Body of pancreas (tissue), 4 donors: ENCODE data around the gene PTH1R. TPM values are rescaled to one million over a fixed set of nuclear protein-coding genes. Genes with fewer than 3 reads are reported as not detected.
A peak's percentile ranks its signal among the peaks of the same experiment; 100 is the strongest.

Experiments used
- ATAC-seq: fragments of 150-250 bp; one replicate; pipeline ENCODE4 v1.9.1; 2016
- DNase-seq, 4 donors: peaks; one replicate each; pipeline ENCODE4 v3.0.0-alpha.2; 2019
- H3K27ac ChIP-seq, 4 donors: fragments of 200-600 bp; sonication (generic); 1 replicate in 3 of 4; 2 replicates in 1 of 4; pipeline versions ENCODE4 v1.5.1 to v1.6.1; 2016 to 2019; ENCODE audit warnings: mild to moderate bottlenecking in 1 of 4, mixed read lengths in 1 of 4, moderate library complexity in 1 of 4
- H3K27me3 ChIP-seq, 2 donors: fragments of 200-600 bp; sonication (generic); one replicate each; pipeline ENCODE4 v1.6.0; 2016; ENCODE audit warnings: mild to moderate bottlenecking in 1 of 2
- H3K36me3 ChIP-seq, 2 donors: fragments of 200-600 bp; sonication (generic); replicated peaks in 1 of 2; 2 replicates each; pipeline ENCODE4 v1.5.1; 2016; ENCODE audit warnings: low read depth in 2 of 2; ENCODE audit not compliant: insufficient read depth in 1 of 2
- H3K4me1 ChIP-seq: fragments of 200-600 bp; sonication (generic); one replicate; pipeline ENCODE4 v1.6.0; 2016
- H3K4me3 ChIP-seq, 2 donors: fragments of 200-600 bp; sonication (generic); 1 replicate in 1 of 2; 2 replicates in 1 of 2; pipeline ENCODE4 v1.5.1; 2016 to 2019
- H3K9me3 ChIP-seq, 3 donors: fragments of 200-600 bp; sonication (generic); 1 replicate in 2 of 3; 2 replicates in 1 of 3; pipeline ENCODE4 v1.5.1; 2016
- POLR2A ChIP-seq, 3 donors: fragments of 450-650 bp; IDR thresholded peaks; one replicate each; pipeline ENCODE4 v1.6.1; 2016; ENCODE audit warnings: antibody characterized with exemption in 3 of 3, mild to moderate bottlenecking in 2 of 3
- WGBS, 2 donors: methylation state at CpG; one replicate each; pipeline ENCODE4 v1.1.5; 2017; 5-methylcytosine and 5-hydroxymethylcytosine counted together
- intact Hi-C: fragments of 100-400 bp; cut with DNase I; formaldehyde crosslinking; loops from one replicate; pipeline ENCODE4 v1.15.1; 2023
- total RNA-seq, 2 donors: library from RNA; depleted of rRNA; stranded (reverse); fragments of >200 nt; gene quantifications; one replicate each; pipeline ENCODE4 v1.1.0, GENCODE V29; 2016
- TF ChIP-seq, protein P1 (sequence below), 7 experiments: fragments of 450-650 bp in 4 of 7; fragments of 200-600 bp in 3 of 7; sonication (generic) in 3 of 7; IDR thresholded peaks; one replicate each; pipeline ENCODE4 v1.5.1; 2016 to 2019; ENCODE audit warnings: antibody characterized with exemption in 7 of 7

Gene PTH1R
- total RNA-seq, 2 donors from 2014 or later, result 1.8 to 8.2 TPM

DNA sequence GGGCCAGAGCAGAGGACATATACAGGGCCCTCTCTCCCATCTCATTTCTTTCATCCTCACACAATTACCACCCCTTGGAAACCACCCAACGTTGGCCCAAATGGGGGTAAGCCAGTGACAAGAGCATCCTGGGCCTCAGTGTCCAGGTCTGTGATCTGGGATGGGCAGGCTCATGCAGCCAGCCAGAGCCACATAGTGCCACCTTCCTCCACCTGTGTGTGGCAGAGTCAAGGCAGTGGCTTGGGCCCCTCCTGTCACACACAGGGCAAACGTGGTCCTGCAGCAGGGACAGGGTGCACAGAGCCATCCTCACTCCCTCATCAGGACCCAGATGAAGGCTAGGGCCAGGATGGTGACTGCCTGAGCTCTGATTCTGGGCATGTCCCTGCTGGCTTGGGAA, 12.0 kb upstream of the PTH1R start:
- no peaks in the 10 kb centered on the region for H3K9me3 ChIP-seq
- no peak overlapping the region for H3K4me3 ChIP-seq
- H3K36me3 ChIP-seq, result no peaks in the 10 kb centered on the region
- DNase-seq (no peak), ATAC-seq (no peak)
- intact Hi-C loops, result no loop called here
- H3K27ac ChIP-seq, result no peak overlapping the region
- no peaks in the 10 kb centered on the region for H3K27me3 ChIP-seq
- H3K4me1 ChIP-seq, result peaks cover 22% of the 10 kb centered on the region
- 20 to 50% methylated on average over 1 of the region's 2 CpGs for WGBS, 2 donors
- TF ChIP-seq, protein P1, sequence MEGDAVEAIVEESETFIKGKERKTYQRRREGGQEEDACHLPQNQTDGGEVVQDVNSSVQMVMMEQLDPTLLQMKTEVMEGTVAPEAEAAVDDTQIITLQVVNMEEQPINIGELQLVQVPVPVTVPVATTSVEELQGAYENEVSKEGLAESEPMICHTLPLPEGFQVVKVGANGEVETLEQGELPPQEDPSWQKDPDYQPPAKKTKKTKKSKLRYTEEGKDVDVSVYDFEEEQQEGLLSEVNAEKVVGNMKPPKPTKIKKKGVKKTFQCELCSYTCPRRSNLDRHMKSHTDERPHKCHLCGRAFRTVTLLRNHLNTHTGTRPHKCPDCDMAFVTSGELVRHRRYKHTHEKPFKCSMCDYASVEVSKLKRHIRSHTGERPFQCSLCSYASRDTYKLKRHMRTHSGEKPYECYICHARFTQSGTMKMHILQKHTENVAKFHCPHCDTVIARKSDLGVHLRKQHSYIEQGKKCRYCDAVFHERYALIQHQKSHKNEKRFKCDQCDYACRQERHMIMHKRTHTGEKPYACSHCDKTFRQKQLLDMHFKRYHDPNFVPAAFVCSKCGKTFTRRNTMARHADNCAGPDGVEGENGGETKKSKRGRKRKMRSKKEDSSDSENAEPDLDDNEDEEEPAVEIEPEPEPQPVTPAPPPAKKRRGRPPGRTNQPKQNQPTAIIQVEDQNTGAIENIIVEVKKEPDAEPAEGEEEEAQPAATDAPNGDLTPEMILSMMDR (IDR thresholded peaks at IDR 0.05), result no peak
- no peak for TF ChIP-seq POLR2A (IDR thresholded peaks at IDR 0.05)

GRCh38 chr3:46866032-46866595, 11.4 kb upstream of the PTH1R start:
- peaks cover 22% of the 10 kb centered on the region for H3K4me1 ChIP-seq
- no peak overlapping the region for H3K27ac ChIP-seq
- DNase-seq (no peak), ATAC-seq (no peak)
- no peaks in the 10 kb centered on the region for H3K9me3 ChIP-seq
- H3K4me3 ChIP-seq, result no peak overlapping the region
- intact Hi-C loops, result no loop called here
- TF ChIP-seq, protein P1 (IDR thresholded peaks at IDR 0.05), result no peak
- no peak for TF ChIP-seq POLR2A (IDR thresholded peaks at IDR 0.05)
- WGBS, 2 donors, result 69 to 71% methylated on average over 11 of the region's 11 CpGs
- no peaks in the 10 kb centered on the region for H3K36me3 ChIP-seq
- no peaks in the 10 kb centered on the region for H3K27me3 ChIP-seq

GRCh38 chr3:46866720-46867549, 10.6 kb upstream of the PTH1R start:
- TF ChIP-seq POLR2A (IDR thresholded peaks at IDR 0.05), result no peak
- TF ChIP-seq, protein P1 (IDR thresholded peaks at IDR 0.05), result peak; percentile 71 to 89 (median 83)
- Histone ChIP-seq H3K27ac (no peak overlapping the region), H3K27me3 (no peaks in the 10 kb centered on the region), H3K9me3 (no peaks in the 10 kb centered on the region), H3K4me3 (no peak overlapping the region), H3K36me3 (no peaks in the 10 kb centered on the region), H3K4me1 (peaks cover 17% of the 10 kb centered on the region)
- 22 to 27% methylated on average over 10 to 15 of the region's 15 CpGs for WGBS, 2 donors
- ATAC-seq (peak; percentile 62), DNase-seq (peak; percentile 74 to 86 (median 82))
- intact Hi-C loops, result no loop called here

- 22% methylated on average over 14 of the region's 15 CpGs; no CpG with 5 or more reads in 1 of the 2 donors for WGBS, 2 donors
- no peak for TF ChIP-seq POLR2A (IDR thresholded peaks at IDR 0.05)
- TF ChIP-seq, protein P1 (IDR thresholded peaks at IDR 0.05), result no peak
- peaks cover 17% of the 10 kb centered on the region for H3K4me1 ChIP-seq
- intact Hi-C loops, result no loop called here
- no peak overlapping the region for H3K4me3 ChIP-seq
- H3K36me3 ChIP-seq, result no peaks in the 10 kb centered on the region
- no peaks in the 10 kb centered on the region for H3K27me3 ChIP-seq
- DNase-seq (peak; percentile 70 to 84 (median 80)), ATAC-seq (peak; percentile 86)
- no peaks in the 10 kb centered on the region for H3K9me3 ChIP-seq
- peak overlapping the region in 1 of 4 donors; percentile 19 for H3K27ac ChIP-seq
Observed at GRCh38 chr3:46867550-46867898, 10.0 kb upstream of the PTH1R start.
